Urinary bladder (tissue), 4 donors: ENCODE measurements around the gene DNMT3A. TPM values are rescaled to one million over a fixed set of nuclear protein-coding genes. Genes with fewer than 3 reads are reported as not detected.

Experiments used
- DNase-seq: peaks from one replicate; pipeline ENCODE4 v3.0.0-alpha.2; 2015; ENCODE audit errors: extremely low spot score
- H3K27ac ChIP-seq: one replicate; pipeline ENCODE4 v1.5.1; 2013; ENCODE audit warnings: low read depth, mild to moderate bottlenecking, moderate library complexity
- H3K36me3 ChIP-seq: one replicate; pipeline ENCODE4 v1.6.1; 2013; ENCODE audit warnings: mild to moderate bottlenecking, moderate library complexity; ENCODE audit not compliant: insufficient read depth
- H3K4me1 ChIP-seq: one replicate; pipeline ENCODE4 v1.6.1; 2013; ENCODE audit warnings: mild to moderate bottlenecking, moderate library complexity; ENCODE audit not compliant: insufficient read depth
- H3K4me3 ChIP-seq: one replicate; pipeline ENCODE4 v1.5.1; 2013; ENCODE audit warnings: low read depth, low read length
- WGBS: extraction: QIAGEN DNeasy Blood & Tissue Kit; methylation state at CpG from one replicate; pipeline ENCODE4 v1.1.7; 2013; 5-methylcytosine and 5-hydroxymethylcytosine counted together
- polyA plus RNA-seq: library from polyadenylated mRNA; stranded (reverse); fragments of 200-250 nt; gene quantifications from one replicate; pipeline ENCODE4 v1.2.3, GENCODE V29; 2013
- total RNA-seq: library from RNA; depleted of rRNA; stranded (reverse); fragments of >200 nt; gene quantifications from one replicate; pipeline ENCODE4 v1.2.3, GENCODE V29; 2014
- donor health status: healthy with polysubstance abuse.
- donor health status: healthy.

DNMT3A gene
- total and polyA plus RNA-seq, 2 donors, result 11.4 to 34.1 TPM

- 66% methylated on average over 3 of the region's 3 CpGs for WGBS
- Histone ChIP-seq H3K27ac (no peak overlapping the region), H3K4me1 (no peaks in the 10 kb centered on the region), H3K36me3 (no peaks in the 10 kb centered on the region), H3K4me3 (no peak overlapping the region)
- DNase-seq, result no peak
These were observed 21.6 kb downstream of the DNMT3A start for GRCh38 chr2:25320077-25320476.

- 67% methylated on average over 8 of the region's 8 CpGs for WGBS
- Histone ChIP-seq H3K4me1 (no peaks in the 10 kb centered on the region), H3K27ac (no peak overlapping the region)
These were observed 25.6 kb downstream of the DNMT3A start for GRCh38 chr2:25316101-25316500.

GRCh38 chr2:25315316-25315680 lies 26.4 kb downstream of the DNMT3A start:
- Histone ChIP-seq H3K4me1 (no peaks in the 10 kb centered on the region), H3K4me3 (no peak overlapping the region), H3K36me3 (no peaks in the 10 kb centered on the region), H3K27ac (no peak overlapping the region)
- DNase-seq, result no peak
- WGBS, result 57% methylated on average over 11 of the region's 11 CpGs

More at GRCh38 chr2:25316101-25316500, 25.6 kb downstream of the DNMT3A start:
- Histone ChIP-seq H3K36me3 (no peaks in the 10 kb centered on the region), H3K4me3 (no peak overlapping the region)
- DNase-seq, result no peak

- no peak overlapping the region for H3K27ac ChIP-seq
- WGBS, result 21% methylated on average over 13 of the region's 13 CpGs
- no peaks in the 10 kb centered on the region for H3K4me1 ChIP-seq
- DNase-seq, result peak; percentile 73
- no peak overlapping the region for H3K4me3 ChIP-seq
- no peaks in the 10 kb centered on the region for H3K36me3 ChIP-seq
These were observed 27.0 kb downstream of the DNMT3A start for GRCh38 chr2:25314514-25315315.

GRCh38 chr2:25313711-25314513 lies 27.8 kb downstream of the DNMT3A start:
- Histone ChIP-seq H3K36me3 (no peaks in the 10 kb centered on the region), H3K4me3 (no peak overlapping the region), H3K4me1 (no peaks in the 10 kb centered on the region), H3K27ac (no peak overlapping the region)
- no peak for DNase-seq
- 86% methylated on average over 27 of the region's 27 CpGs for WGBS

GRCh38 chr2:25312958-25313710 lies 28.6 kb downstream of the DNMT3A start:
- 75% methylated on average over 15 of the region's 15 CpGs for WGBS
- Histone ChIP-seq H3K27ac (no peak overlapping the region), H3K36me3 (no peaks in the 10 kb centered on the region), H3K4me1 (no peaks in the 10 kb centered on the region), H3K4me3 (no peak overlapping the region)
- no peak for DNase-seq

- no peak overlapping the region for H3K27ac ChIP-seq
- no peak for DNase-seq
- no peaks in the 10 kb centered on the region for H3K4me1 ChIP-seq
- WGBS, result 75% methylated on average over 23 of the region's 23 CpGs
- no peaks in the 10 kb centered on the region for H3K36me3 ChIP-seq
- H3K4me3 ChIP-seq, result no peak overlapping the region
These were observed 29.7 kb downstream of the DNMT3A start for GRCh38 chr2:25311865-25312575.

- Histone ChIP-seq H3K36me3 (no peaks in the 10 kb centered on the region), H3K4me3 (no peak overlapping the region), H3K4me1 (no peaks in the 10 kb centered on the region), H3K27ac (no peak overlapping the region)
- 28% methylated on average over 14 of the region's 14 CpGs for WGBS
- no peak for DNase-seq
These were observed 30.5 kb downstream of the DNMT3A start for GRCh38 chr2:25310965-25311864.

- 77% methylated on average over 5 of the region's 5 CpGs for WGBS
- no peaks in the 10 kb centered on the region for H3K36me3 ChIP-seq
- H3K27ac ChIP-seq, result no peak overlapping the region
- H3K4me1 ChIP-seq, result no peaks in the 10 kb centered on the region
- H3K4me3 ChIP-seq, result no peak overlapping the region
- DNase-seq, result no peak
These were observed 31.1 kb downstream of the DNMT3A start for GRCh38 chr2:25310709-25310964.

GRCh38 chr2:25309402-25309801 lies 32.3 kb downstream of the DNMT3A start:
- Histone ChIP-seq H3K4me1 (no peaks in the 10 kb centered on the region), H3K4me3 (no peak overlapping the region), H3K27ac (no peak overlapping the region), H3K36me3 (no peaks in the 10 kb centered on the region)
- WGBS, result 74% methylated on average over 10 of the region's 10 CpGs
- no peak for DNase-seq

GRCh38 chr2:25308599-25308998 lies 33.1 kb downstream of the DNMT3A start:
- no peak for DNase-seq
- Histone ChIP-seq H3K27ac (no peak overlapping the region), H3K36me3 (no peaks in the 10 kb centered on the region), H3K4me3 (no peak overlapping the region), H3K4me1 (no peaks in the 10 kb centered on the region)
- WGBS, result 90% methylated on average over 6 of the region's 6 CpGs

GRCh38 chr2:25307949-25308557 lies 33.7 kb downstream of the DNMT3A start:
- Histone ChIP-seq H3K4me1 (no peaks in the 10 kb centered on the region), H3K4me3 (no peak overlapping the region), H3K27ac (no peak overlapping the region), H3K36me3 (no peaks in the 10 kb centered on the region)
- WGBS, result 83% methylated on average over 7 of the region's 7 CpGs
- no peak for DNase-seq
